ENCODE measurements around the gene SV2B.

Gene SV2B

DNA sequence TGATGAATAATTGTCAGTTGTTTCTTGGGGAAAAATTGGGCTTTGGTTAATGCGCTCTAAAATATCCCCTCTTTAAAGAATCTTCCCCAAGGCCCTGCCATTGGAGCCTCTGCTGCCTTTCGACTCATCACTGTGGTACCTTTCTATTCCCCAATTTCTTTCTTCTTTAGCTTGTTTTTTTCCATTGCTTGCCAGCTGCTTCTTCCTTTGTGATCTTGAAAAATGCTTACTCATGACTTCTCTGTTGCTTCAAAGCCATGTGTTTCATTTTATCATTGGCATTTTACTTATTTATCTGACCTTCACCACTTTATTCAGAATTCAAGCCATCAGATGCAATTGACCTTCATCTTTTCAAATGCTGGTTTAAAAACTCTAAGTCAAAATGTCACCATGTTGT is 84.4 kb downstream of the SV2B start:
- in situ Hi-C loops (cut with MboI; ENCODE audit: low sequenced_read_pairs): no loop called here

DNA sequence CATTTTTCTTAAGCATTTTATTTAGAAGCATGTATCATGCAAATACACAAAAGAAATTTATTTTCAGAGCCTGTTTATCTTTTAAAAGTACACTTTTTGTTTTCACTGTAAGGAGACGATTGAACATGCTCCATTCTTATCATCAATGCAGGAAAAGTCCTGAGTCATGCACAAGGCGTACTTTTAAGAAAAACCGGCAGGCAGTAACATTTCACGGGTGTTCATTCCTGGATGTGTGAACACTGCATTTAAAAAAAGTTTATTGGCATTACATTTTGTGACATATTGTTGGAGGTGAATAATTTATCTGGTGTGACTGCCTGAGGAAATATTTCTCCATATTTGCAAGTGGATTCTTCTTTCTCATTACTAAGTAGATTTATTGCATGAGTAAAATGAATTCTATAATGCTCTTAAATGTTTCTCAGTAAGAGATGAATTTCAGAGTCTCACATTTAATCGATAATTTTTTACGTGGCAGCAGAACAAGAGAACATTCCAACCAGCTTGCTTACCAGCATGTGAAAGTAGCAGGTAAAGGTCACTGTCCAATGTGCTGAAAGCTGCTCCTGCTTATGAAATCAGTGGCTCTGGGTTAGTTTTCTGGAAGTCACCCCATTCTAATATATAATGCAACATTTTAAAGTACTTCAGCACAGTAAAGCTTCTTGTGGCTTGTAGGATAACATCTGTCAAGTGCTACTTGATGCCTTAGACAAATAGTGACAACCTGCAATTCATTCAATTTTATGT is 87.0 kb downstream of the SV2B start:
- in situ Hi-C loops (cut with MboI; ENCODE audit: low sequenced_read_pairs): no loop called here

- in situ Hi-C loops (cut with MboI; ENCODE audit: low sequenced_read_pairs): no loop called here
Observed at GRCh38 chr15:91192285-91192684, 92.2 kb downstream of the SV2B start.

DNA sequence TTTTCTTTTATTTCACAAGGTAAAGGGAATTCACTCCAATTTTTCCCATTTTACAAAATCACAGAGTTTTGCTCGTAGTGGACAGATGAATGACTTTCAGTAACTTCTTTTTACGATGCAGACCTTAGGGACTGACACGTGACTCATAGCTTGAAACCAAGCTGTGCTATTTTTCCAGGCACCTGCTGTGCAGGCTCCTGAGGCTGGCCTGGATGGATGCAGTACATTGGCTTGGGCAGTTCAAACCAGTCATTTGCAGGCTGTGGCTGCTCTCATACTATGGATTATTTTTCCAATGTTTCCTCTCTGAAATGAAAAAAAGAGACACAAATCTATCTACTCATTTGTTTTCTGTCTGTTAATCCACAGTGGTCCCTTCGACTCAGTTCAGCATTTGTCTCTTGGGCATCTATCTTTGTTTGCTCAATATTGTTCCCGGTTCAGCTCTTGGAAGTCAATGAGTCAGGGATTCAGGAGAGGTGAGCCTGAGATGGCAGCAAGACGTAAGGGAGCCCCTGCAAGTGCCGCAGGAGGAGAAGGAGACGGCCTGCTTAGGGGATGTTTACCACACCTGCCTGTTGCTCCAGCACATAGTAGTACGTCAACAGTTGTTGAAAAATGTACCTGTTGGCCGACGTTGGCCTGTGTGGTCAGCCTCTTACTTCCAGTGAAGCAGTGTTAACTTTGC is 92.8 kb downstream of the SV2B start:
- in situ Hi-C loops (cut with MboI; ENCODE audit: low sequenced_read_pairs): no loop called here

DNA sequence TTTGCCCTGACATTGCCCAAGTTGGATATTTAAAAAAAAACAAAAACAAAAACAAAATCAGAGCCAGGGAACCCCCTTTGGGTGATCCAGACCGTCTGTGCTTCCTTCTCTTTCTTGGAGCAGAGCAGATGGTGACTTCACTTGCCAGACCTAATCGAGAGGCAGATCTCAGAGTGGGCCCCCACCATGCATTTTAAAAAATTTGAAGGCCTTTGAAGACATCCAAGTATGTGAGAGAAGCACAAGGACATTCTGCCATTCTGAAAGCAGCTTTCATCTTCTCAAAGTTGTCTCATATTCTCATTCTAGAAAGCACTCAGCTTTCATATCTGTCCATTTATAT is 93.3 kb downstream of the SV2B start:
- in situ Hi-C loops (cut with MboI; ENCODE audit: low sequenced_read_pairs): no loop called here

GRCh38 chr15:91196127-91196526 is 96.1 kb downstream of the SV2B start:
- in situ Hi-C loops (cut with MboI; ENCODE audit: low sequenced_read_pairs): no loop called here

DNA sequence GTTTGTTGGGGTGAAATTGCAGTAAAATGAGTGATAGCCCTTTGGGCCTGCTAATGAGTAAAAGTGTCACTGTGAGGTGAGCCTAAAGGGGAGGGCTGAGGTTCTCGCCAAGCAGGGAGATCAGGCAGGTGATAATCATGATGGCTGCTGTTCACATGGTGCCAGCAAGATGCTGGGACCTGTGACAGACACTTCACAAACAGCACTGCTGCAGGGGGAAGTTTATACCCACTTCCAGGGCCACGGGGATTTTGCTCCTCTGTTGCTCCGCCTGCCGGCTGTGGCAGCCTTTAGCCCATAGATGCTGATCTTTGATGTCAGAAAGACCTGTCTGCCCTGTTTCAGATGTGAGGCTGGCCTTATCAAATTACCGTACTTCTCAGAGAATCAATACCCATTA is 96.7 kb downstream of the SV2B start:
- in situ Hi-C loops (cut with MboI; ENCODE audit: low sequenced_read_pairs): no loop called here

DNA sequence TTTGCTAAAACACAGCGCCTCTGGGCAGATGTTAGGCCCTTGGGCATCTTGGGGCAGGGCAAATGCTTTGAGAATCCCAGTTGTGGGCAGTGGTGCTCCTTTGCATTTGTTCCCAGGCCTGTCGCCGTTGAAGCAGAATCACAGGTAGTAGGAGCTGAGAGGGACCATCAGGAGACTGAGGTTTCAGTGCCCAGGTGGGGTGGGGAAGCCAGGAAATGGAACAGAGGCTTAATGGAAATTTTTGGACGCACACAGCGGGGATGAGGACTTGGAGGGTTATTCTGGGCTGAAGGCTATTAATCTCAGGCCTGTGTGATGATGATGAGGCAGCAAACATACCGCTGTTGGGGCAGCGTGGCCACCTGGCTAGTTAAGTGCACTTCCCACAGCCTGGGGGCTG is 99.5 kb downstream of the SV2B start:
- in situ Hi-C loops (cut with MboI; ENCODE audit: low sequenced_read_pairs): no loop called here

GRCh38 chr15:91200101-91200754 is 100.2 kb downstream of the SV2B start:
- in situ Hi-C loops (cut with MboI; ENCODE audit: low sequenced_read_pairs): no loop called here

GRCh38 chr15:91202510-91203102 is 102.5 kb downstream of the SV2B start:
- in situ Hi-C loops (cut with MboI; ENCODE audit: low sequenced_read_pairs): no loop called here

DNA sequence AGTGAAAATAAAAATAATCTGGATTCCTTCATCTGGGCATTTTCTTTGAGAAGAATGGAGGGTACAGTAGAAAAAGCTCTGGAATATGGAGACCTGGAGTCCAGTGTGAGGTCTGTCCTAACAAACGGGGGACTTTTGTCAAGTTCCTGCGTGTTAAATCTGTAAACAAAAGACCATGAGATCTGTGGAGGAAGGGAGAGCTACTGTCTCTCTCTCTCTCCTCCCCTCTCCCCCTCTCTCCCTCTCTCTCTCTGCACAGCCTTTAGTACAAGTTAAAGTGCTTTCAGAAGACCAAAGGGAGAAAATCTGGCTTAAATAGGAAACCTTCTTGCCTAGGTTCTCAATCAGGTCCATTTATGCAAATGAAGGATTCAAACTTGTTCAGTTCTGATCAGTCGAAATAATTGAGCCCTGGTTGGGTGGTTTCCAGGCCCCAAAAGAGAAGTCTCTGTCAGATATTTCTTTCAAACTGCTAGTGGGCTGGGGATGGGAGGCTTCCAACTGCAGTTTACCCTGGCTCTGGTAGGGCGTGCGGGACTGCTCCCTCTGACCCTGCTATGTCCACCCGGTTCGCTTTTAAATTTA is 103.7 kb downstream of the SV2B start:
- in situ Hi-C loops (cut with MboI; ENCODE audit: low sequenced_read_pairs): no loop called here

DNA sequence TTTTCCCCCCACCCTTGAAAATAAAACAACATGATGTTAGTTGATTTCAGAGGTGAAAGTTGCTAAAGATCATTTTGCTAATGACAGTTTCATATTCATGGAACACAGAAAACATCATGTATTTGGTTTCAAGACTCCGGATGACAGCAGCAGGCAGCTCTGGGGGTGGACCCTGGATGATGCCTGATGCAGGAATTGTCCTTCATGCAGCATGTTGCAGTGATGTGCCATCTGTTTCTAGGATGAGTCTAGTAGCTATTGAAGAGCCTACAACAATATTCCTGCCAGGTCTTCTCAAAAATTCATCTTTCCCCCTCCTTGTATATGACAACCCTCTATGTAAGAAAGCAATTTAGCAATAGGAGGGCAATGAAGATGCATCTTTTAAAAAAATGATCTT is 108.3 kb downstream of the SV2B start:
- in situ Hi-C loops (cut with MboI; ENCODE audit: low sequenced_read_pairs): no loop called here

DNA sequence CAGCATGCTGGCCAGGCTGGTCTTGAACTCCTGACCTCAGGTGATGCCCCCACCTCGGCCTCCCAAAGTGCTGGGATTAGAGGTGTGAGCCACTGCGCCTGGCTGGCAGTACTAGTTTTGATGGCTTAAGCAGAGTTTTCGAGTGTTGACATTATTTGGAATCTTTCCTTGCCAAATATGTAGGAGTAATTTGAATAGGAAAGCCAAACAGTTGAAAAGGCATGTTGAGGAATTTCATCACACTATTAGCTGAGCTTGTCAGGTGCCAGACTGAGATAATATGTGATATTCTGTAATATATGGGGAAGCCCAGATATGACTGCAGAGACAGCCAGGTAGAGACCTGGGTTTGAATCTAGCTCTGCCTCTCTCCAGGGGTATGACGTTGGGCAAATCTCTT is 109.3 kb downstream of the SV2B start:
- in situ Hi-C loops (cut with MboI; ENCODE audit: low sequenced_read_pairs): no loop called here

- in situ Hi-C loops (cut with MboI; ENCODE audit: low sequenced_read_pairs): no loop called here
Observed at GRCh38 chr15:91209726-91210125, 109.7 kb downstream of the SV2B start.

DNA sequence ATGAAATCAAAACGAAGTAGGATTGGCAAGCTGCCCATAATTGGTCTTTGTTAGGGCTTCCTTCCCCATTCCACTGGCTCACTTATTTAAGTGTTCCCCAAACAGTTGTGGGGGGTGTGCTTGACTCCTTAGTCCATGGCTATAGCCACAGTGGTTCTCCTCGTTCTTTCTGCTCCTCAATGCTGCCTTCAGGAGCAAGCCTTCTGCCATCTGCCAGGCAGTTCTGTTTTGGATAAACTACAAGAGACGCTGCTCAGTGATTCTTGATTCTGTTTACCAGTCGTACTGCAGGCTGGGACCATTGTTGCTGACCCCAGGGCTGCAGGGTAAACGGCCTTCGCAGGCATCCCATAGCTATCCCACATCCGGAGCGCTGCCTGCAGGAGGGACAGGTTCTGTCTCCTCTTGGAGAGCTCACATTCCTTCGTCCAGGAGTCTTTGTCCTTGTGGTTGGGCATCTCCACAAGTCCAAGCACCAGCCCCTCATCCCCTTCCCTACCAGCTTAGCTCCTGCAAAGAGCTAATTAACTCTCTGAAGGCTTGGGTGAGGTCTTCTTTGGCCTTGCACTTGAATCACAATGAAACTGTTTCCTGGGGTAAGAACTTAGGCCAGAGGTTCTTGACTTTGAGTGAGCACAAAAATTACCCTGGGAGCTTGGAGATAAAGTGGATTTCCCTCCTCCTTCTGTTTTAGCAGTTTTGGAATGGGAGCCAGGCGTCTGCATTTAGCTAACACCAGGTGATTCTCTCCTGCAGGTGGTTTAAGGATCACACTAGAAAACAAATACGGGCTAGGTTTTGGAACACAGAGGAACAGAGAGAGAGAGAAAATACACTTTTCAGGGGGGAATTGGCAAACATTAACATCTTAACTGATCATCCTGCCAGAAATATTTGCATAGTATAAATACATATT is 114.9 kb downstream of the SV2B start:
- in situ Hi-C loops (cut with MboI; ENCODE audit: low sequenced_read_pairs): no loop called here

DNA sequence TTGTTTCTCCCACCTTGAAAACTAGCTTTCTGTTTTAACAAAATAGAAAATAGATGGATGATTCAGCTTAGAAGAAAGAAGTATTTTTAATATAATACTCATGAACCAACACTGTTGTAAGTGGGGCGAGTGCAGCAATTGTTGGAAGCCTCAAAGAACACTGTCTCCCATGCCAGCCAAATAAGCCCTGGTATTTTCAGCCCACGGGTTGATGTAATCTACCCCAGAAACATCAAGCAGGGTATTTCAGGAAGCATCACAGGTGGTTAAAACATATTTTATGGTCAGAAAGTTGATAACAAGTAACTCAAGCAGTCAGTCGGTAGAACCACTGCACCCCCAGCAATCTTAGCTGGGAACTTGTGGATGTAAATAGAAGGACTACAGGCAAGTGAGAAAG is 115.9 kb downstream of the SV2B start:
- in situ Hi-C loops (cut with MboI; ENCODE audit: low sequenced_read_pairs): no loop called here

DNA sequence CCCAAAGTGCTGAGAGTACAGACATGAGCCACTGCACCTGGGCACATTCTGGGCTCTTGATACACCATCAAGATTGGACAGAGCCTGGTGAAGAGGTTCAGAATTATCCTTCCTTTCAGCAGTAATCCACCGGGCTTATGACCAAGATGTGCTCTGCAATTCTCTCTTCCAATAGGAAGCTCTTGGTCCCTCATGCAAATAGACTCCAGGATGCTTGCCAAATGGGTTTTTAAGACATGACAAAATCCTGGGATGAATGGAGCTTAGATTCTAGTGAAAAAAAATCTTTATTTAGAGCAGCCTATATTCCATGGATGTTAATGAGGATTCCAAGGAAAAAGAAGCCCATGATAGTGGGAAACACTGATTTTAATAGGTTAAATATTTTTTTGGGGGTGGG is 119.1 kb downstream of the SV2B start:
- in situ Hi-C loops (cut with MboI; ENCODE audit: low sequenced_read_pairs): no loop called here

DNA sequence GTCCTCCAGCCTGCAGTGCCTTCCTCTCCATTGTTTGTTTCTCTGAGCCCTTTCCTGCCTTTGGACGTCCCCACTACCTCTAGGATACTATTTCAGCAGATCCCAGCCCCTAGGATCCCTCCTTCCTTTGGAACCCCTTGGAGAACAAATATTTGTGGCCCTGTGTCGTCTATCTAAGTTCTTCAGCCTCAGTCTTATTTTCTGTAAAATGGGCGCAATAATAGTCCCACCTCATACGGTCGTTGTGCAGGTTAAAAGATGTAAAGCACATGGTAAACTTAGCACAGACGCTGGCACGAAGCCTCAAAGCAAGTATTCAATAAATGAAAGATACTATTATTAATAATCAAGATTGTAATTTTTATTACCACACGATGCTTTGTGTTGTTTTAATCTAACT is 122.0 kb downstream of the SV2B start:
- in situ Hi-C loops (cut with MboI; ENCODE audit: low sequenced_read_pairs): loop anchor here (10.0 kb wide), 1 partner anchor 167 kb away; no protein-coding TSS in a partner anchor

DNA sequence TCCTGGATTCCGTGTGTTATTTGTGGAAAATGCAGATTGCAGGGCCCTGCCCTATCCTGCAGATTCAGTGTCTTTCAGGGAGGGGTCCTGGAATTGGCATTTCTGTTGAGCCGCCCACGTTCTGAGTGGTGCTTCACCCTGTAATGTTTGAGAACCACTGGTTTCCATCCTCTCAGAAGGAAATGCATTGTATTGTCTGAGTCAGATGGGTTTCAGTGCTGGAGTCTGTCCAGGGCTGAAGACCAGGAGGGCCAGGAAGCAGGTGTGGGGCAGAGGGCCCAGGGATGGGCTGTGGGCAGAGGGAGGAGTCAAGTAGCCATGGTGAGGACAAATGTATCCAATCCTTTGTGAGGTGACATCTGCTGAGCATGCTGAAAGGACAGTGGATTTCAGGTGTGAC is 123.8 kb downstream of the SV2B start:
- in situ Hi-C loops (cut with MboI; ENCODE audit: low sequenced_read_pairs): loop anchor here (10.0 kb wide), 1 partner anchor 169 kb away; no protein-coding TSS in a partner anchor

GRCh38 chr15:91224755-91225380 is 124.8 kb downstream of the SV2B start:
- in situ Hi-C loops (cut with MboI; ENCODE audit: low sequenced_read_pairs): loop anchor here (10.0 kb wide), 1 partner anchor 170 kb away; no protein-coding TSS in a partner anchor
